ENCODE results near the gene LRRC7.

The LRRC7 gene

DNA sequence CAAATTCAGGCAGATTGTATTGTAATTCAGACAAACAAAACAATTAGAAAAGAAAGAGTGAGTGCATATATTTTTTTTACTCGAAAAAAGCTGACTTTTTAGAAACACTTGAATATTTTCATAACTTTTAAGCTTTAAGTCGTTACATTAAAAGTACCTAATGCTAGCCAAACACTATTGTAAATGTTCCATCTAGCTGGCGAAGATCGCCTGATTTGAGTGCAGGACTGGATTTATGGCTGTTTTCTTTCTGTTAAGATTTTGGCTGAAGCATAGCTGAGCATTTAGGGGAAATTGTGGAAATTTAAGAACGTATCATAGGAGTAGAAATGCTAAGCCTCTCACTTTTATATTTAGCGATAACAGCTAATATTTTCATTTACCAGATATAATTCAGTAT lies 24.6 kb downstream of the LRRC7 start:
- no peak for DNase-seq

DNA sequence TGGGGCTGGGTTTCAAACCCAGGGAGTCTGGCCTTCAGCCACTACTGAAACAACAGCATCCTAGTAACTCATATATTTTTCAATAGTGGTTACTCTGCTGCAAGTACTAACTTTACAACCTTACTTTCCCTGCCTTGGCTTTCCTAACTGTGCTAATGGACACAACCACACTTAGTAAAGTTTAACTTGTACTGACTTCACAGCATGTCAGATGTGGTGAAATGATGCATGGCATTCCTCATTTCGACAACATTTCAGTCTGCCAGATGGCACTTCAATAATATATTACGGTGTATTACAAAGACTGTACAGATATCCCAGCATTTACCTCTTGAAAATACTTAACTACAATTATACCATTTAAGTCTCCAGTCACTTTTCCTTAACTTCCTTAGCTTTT lies 27.8 kb downstream of the LRRC7 start:
- DNase-seq = no peak

DNA sequence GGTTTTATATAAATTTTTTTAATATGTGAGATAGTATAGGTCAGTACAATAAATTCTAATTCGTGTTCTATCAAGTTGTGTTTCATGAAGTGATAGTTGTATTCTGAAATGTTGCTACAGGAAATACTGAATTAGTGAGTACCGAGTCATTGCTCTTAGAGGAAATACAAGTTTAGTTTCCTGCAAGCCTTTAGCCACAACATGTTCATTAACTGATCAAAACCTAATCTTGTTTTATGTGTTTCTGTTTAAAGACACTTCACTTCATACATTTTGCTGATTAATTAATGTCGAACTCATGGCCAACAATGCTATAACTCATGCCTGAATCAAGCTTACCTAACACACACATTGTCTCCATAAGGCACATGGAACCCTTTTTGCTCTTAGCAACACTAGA lies 43.6 kb downstream of the LRRC7 start:
- DNase-seq = no peak

DNA sequence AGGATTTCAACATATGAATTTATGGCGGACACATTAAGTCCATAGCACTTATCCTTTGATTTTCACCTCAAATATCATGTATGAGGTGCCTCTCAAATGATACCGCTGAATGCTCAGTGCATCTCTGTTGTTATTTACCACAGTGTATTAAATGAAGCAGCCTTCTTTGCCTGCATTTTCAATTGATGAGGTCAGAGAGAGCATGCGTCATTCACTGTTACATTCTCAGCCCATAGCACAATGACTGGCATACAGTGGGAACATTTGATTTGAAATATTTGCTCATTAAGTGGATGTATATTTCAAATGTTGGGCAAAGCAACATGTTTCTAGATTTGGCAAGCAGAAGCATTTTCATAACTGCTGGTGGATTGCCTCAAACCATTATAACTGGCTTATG lies 45.7 kb downstream of the LRRC7 start:
- no peak for DNase-seq

DNA sequence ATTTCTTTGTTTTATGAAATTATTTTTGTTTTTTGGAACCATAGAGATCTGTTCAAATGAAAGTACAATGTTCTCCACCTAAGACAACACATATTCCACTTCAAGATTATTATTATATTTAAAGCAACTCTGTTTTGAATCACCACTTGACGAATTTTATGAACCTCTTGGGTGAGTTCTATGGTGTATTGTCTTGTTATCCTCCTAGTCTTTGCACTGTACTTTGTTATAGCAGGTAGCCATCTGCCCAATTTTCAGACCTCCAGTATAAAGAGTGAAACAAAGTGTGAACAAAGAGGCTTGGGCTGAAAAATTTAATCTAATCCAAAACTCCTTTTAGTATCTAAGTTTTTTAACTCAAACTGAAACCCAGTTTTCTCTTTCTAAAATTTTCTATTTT lies 71.0 kb downstream of the LRRC7 start:
- no peak for DNase-seq

DNA sequence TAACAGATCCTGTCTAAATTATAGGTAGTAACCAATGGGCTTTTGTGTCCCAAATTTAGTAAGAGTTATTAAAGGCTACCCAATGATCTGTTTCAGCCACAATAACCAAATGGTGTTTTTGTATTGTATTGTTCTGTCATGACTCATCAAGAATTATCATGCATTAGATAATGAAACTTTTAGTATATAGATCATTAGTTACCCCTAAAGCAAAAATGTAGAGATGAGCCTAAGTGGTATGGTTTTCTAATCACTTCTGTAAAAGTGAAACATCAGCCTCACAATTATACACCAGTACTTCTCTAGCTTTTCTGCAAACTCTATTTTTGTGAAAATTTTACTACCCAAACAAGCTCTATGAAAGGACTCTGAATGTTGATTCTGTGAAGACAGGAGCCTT lies 71.4 kb downstream of the LRRC7 start:
- DNase-seq = no peak

DNA sequence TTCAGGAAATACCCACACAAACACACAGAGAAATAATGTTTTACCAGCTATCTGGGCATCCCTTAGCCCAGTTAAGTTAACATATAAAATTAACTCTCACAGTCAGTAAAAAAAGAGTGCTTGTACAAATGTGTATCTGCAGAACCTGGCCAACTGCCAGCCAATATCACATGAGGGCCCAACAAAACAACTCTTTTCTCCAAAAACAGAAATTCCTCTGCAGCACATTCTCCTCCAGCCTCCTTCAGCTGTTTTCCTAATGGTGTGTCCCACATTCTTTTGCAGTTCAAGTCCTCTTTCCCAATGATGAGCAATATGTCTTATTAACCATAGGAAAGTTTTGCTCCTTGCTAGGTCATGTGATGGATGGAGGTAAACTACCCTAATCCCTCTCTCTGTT lies 75.5 kb downstream of the LRRC7 start:
- DNase-seq = no peak

DNA sequence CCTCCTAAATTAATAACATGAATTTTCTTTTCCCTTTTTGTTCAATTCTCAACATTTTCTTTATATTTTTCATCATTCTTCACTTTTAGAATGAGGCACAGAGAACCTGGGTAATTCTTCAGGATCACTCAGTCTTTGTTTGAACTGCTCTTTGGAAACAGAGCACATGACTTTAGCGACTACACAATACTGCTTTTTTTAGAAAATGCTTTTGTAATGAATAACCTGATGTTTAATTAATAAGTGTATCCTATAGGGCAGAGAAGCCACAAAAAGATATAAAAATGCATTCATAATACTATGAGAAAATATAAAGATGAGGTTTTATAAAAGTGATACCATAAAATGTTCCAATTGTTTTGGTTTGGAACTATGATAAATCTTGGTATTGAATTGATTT lies 77.8 kb downstream of the LRRC7 start:
- no peak for DNase-seq

DNA sequence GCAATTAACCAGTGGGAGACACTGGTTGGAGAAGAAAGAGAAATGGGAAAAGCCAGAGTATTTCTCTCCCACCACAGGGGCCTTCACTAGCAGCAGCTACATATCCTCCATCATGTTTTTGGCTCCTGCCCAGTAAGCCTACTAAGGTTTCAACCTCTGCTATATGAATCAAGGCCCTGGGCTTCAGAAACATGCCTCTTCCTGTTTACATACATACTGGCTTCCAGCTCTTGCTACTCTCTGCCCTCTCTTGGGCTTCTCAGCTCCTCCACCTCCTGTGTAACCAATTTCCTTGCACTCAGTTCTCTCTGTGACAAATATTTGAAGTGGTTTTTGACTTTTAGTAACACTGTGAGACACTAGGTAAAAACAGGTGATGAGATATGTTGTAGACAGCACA lies 80.8 kb downstream of the LRRC7 start:
- DNase-seq = no peak

DNA sequence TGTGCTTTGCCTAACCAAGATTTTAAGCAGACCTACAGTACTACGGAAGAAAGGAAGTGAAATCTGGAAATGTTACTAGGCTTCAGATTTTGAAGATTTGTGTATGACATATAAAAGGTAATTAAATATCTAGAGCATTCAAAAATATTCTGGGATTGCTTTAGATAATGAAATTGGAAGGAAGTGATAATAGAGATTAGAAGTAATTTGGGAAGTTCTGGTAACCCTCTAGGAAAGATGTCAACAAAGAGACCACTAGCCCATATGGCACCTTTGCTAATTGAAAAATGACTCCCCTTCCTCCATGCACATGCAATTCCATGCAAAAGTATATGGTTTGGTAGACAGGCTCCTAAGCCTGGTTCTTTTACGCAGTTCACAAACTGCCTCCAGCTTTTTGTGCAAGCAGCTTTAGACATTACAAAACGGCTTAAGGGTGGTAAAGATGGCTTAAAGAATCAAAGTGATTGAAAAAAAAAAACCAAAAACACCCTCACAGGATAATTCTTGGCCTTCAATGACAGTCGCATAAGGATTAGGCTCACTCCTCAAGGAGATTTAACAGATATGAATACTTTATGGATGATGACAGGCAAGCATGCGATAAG lies 81.8 kb downstream of the LRRC7 start:
- no peak for DNase-seq

DNA sequence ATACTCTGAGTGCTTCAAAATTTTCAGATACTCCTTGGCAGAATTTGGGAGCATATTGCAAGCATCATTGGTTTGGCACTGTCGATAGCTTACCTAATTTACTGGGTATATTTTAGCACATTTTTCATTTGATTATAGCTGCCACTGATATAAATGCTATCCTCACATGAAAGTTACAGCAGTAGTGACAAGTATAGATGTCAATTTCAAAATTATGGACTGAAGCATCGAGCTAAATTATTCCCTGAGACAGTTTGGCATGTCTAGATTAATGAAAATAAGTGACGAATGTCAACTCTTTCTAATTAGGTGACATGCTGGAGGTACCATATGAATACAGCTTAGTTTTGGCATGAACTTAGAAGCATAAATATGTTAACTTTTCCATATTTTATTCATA lies 83.1 kb downstream of the LRRC7 start:
- DNase-seq = no peak

DNA sequence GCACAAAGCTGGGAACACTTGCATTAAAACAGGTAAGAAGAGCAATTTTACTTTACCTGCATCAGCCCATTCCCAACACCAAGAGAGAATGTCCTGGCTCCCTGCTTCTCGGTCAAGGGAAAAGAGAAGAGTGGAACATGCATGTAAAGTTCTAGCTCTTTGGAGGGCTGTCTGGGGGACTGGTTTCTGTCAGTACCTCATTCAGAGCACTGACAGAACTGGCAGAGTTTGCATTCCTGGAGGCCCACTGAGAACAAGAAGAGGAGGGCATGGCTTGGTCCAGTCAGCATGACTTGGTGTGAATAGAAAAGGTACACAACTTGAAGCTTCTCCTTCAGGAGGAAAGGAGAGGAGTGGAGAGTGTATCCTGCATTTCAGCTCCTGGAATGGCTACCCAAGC lies 83.9 kb downstream of the LRRC7 start:
- DNase-seq = no peak

DNA sequence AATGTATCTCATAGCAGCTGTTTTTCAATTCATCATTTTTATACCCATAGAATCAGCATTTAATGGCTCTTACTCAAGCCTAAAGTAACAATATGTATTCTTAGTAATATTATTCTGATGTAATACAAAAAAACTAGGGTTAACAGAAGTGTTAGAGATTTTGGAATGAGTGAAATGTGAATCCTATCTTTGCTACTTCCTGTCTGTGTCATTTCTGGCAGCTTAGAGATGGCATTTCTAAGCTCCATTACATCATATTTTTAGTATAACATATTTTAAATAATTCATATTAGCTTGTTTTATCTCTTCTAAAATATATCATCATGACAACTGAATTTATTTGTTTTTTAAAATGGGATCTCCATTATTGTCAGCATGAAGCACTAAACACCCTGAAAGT lies 90.2 kb downstream of the LRRC7 start:
- DNase-seq = no peak

DNA sequence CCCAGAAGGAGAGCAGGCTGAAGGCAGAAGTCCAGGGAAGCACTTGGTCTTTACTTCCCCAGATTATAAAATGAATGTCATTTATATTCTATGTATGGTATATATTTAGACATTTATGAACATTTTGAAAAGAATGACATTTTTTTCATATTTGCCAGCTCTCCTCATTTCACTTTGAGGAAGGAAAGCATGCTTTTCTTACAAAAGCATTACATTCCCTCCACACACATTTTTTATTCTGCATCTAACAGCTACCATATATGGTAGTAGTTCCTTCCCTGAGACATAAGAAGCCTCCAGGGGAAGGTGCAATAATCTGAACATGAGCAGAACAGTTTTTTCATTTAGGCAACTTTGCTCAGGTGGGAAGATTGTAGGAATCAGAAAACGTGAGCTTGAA lies 94.0 kb downstream of the LRRC7 start:
- no peak for DNase-seq

DNA sequence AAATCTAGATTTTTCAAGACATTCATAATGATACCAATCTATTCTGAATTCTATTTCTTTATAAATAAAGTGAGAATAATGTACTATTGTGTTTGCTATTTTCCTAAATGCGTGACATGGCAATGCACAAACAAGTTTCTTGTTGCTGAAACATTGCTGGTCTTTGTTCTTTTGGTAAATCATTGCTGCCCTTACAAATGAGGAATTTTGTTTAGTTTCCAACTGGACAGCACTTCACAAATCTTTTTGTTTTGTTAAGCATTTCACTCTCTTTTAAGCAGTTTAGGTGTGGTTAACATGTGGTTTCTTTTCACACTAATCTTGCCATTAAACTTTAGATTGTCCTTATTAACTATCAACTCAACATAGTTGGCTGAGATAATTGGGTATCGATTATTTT lies 94.6 kb downstream of the LRRC7 start:
- DNase-seq = no peak

DNA sequence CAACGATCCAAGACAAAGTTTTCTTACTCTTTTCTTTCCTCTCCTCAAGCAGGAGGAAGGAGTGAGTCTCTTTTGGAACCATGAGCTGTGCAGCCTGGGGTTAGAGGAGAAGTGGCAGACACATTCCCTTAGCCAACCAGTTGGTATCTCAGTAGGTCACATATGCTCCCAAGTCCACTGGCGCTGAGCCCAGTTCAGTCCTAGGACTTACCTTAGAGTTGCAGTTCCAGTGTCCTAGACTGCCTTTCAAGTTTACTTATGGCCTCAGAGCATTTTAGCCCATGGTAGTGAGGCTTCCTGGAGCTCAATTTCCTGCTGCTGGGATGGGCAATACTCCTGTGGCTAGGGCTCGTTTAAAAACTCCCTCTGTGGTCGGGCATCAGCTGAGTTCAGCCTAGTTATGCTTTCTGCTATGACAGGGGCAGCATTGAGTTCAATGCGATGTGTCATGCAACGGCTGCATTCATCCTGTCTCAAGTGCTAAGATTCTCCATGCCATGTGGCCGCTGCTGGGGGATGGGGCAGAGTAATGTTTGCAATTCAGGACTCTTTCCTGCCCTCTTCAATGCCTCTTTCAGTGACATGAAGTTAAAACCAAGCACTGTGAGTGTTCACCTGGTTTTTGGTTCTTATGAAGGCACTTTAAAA lies 103.8 kb downstream of the LRRC7 start:
- no peak for DNase-seq

DNA sequence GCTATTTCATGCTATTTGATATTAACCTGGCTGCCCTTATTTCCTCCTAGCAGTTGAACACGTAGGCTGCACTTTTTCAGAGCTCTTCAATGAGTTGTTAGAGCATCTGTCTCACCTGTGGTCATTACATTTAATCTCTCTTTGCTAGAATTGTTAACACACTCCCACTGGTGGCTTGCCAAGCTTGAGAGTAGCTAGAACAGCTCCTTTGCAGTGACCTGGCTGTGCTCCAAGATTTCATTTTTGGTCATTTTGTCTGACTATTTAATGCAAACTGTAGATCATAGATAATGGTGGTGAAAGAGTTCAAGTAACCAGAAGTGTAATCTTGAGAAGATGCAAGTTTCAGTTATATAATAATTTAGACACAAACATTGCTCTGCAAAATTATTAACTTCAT lies 105.6 kb downstream of the LRRC7 start:
- no peak for DNase-seq

DNA sequence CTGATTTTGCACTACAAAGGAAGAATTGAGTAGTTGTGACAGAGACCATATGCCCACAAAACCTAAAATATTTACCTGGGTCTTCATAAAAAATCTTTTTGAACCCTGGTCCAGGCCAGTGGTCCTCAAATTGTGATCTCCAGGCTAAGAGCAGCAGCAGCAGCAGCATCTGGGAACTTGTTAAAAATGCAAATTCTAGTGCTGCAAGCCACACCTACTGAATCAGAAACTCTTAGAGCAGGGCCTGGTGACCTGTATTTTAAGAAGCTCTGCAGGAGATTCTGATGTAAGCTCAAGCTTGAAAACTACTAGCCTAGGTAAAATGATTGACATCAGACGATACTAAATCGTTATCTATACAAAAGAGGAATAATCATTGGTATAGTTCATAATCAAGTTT lies 112.2 kb downstream of the LRRC7 start:
- DNase-seq = no peak

DNA sequence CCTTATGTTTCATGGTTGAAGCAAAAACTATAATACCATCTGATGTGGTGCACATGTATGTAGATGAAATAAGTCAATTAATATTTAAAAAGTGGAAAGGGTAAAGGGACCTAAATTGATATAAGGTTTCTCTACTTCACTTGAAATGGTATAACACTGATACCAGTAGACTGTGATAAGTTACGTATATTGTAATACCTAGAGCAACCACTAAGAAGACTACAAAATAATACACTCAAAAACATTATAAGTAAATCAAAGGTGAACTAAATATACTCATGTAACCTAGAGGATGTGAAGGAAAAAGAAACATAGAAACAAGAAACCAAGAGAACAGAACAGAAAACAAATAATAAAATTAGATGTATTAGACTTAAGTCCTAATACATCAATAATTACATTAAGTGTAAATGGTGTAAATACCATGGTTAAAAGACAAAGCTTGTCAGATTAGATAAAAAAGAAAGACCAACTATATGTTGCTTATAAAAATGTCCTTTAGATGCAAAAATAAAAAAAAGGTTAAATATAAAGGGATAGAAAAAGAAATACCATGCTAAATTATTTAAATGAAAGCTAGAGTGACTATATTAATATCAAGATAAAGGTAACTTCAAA lies 118.8 kb downstream of the LRRC7 start:
- DNase-seq = no peak

DNA sequence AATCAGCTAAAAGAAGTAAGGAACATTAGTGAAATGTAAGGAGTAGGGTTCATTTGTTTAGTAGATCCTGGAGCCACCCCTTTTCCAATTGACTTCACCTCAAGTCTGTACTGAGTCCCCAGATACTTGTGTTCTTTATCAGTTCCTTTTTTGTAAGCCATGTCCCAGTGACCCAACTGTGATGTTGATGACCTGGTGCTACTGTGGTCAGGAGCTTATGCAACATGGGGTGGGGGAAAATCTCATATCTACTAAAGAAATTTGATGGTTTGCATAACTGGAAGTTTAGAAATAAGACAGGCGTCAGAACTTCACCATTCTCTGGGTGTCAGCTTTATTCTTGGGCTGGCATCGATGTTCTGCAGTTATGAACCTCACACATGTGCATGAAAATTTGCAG lies 120.5 kb downstream of the LRRC7 start:
- DNase-seq = no peak

DNA sequence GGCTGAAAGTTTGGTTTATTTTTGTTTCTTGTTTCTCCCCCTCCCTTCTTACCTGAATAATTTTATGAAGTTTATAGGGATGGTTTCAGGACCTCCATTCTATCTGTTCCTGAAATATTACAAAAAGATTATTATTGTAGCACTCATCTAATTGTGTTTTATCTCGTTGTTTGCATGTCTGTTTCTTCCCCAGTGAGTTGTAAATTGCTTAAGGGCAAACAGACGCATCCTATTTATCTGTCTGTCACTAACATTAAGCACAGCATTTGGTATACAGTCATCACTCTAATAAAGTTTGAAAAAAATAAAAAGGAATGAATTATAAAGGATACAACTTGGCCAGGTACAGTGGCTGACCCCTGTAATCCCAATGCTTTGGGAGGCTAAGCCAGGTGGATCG lies 123.5 kb downstream of the LRRC7 start:
- no peak for DNase-seq

DNA sequence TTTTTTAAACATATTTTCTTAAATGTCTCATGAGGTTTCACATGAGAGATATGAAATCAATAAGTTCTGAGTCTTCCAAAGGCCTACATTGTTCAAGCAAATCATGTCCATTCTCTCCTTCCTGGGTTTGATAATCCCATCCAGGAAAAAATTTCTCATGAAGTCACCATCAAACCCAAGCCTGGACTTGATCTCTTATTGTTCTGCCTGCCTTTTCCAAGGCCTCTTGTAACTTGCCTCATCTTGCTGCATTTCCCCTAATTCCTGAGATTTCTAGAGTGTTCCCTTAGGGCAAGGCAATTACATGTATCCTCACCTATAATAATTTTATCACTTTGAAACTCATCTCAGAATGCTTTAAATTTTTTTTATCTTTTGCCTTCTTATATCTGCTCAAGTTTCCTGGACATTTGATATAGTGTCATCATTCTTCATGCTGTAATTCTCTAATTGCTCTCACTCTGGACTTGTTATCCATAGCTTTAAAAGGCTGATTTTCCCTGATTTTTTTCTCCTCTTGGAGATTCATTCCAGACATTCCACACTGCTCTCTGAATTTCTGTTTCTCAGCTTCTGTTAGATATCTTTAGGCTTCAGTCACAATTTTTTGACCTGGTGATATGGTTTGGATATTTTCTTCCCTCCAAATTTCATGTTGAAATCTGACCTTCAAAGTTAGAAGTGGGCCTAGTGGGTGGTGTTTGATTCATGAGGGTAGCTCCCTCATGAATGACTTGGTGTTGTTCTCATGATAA lies 126.4 kb downstream of the LRRC7 start:
- DNase-seq = no peak

DNA sequence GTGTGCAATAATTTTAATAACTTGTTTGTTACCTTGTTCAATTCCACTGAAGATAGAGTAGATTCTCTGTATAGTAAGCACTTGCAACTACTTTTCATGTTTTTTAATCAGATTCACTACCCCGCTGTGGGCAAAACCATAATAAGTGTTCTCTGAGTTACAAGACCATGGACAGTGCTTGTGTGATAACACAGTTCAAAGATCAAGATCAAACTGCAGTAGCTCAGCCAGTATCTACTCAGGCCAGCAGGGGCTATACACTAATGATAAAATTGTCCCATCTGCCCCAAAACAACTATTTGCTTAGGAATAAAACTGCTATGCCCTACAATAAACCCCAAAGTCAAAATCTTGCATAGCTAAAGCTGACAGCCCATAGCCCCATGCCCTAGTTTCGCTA lies 129.6 kb downstream of the LRRC7 start:
- DNase-seq = no peak

DNA sequence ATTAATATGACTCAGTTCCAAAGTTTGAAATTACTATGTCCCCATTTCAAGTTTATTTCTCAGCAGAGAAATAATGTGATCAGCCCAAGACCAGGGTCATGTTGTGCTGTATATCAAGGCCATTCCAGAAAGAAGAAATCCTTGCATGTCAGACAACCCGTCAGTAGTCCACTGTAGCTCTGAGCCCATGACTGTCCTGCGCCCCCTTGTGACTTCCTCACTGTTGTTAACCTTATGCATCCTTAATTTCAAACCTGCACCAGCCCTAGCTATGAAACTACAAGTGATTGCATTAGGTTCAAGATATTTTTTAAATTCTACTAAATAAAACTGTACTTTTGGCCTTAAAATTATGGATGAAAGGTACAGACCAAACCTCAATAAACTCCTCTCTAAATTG lies 133.0 kb downstream of the LRRC7 start:
- no peak for DNase-seq

All from T-helper 1 cell (primary cell).